GM12878 (cell line): Measurements from ENCODE around the gene PLA2G6. TPM values are rescaled to one million over a fixed set of nuclear protein-coding genes. Genes with fewer than 3 reads are reported as not detected.

Experiments
- ATAC-seq: fragments of 200-7000 bp; cut with Tn5 transposase; 3 replicates; pipeline ENCODE4 v1.9.1; 2020; ENCODE audit warnings: mild to moderate bottlenecking, moderate library complexity
- BruUV-seq: library from RNA; stranded (reverse); fragments of 400-500 nt; replicated peaks from 2 replicates; lab custom pipeline; 2021; lab: Mats Ljungman, UMichigan
- CTCF ChIA-PET: fragments of 300-600 bp; sonication (Branson Sonifier 250); formaldehyde crosslinking; extraction: SDS; loops from one replicate; lab custom pipeline; 2021; ENCODE audit warnings: inconsistent platforms; lab: Yijun Ruan, JAX
- POLR2A ChIA-PET: fragments of 350-600 bp; formaldehyde crosslinking; extraction: SDS; loops from one replicate; lab custom pipeline; 2021; ENCODE audit warnings: inconsistent platforms; lab: Charles Lee
- RAD21 ChIA-PET: fragments of 300-600 bp; sonication (Branson Sonifier 250); formaldehyde crosslinking; loops from one replicate; lab custom pipeline; 2023; ENCODE audit warnings: antibody characterized with exemption; ENCODE audit not compliant: unreplicated experiment; lab: Charles Lee
- SMC1A ChIA-PET: fragments of 300-600 bp; sonication (Branson Sonifier 250); formaldehyde crosslinking; loops from one replicate; lab custom pipeline; 2023; ENCODE audit not compliant: unreplicated experiment, uncharacterized antibody; lab: Charles Lee
- DNase-seq: peaks from one replicate; pipeline ENCODE4 v3.0.0-alpha.2; 2011; ENCODE audit warnings: low read depth, low spot score
- FAIRE-seq: peaks from 3 replicates; lab custom pipeline; 2011; peaks lifted over from hg19 to GRCh38; lab: Jason Lieb, UNC
- H2AFZ ChIP-seq: 2 replicates; pipeline ENCODE4 v1.6.0; 2011; ENCODE audit warnings: low read depth, low read length, control low read depth; ENCODE audit not compliant: control insufficient read depth
- H3K27ac ChIP-seq: 2 replicates; pipeline ENCODE4 v1.5.1; 2011; ENCODE audit warnings: control low read depth; ENCODE audit not compliant: control insufficient read depth, insufficient read depth
- H3K27me3 ChIP-seq, 2 experiments: replicated peaks in 1 of 2; 2 replicates each; pipeline versions ENCODE4 v1.6.0 to v1.6.1; 2011; ENCODE audit warnings: low read length in 1 of 2; ENCODE audit not compliant: control insufficient read depth in 2 of 2, insufficient read depth in 2 of 2
- H3K36me3 ChIP-seq, 2 experiments: 2 replicates each; pipeline ENCODE4 v1.5.1; 2011; ENCODE audit warnings: low read length in 1 of 2; ENCODE audit not compliant: control insufficient read depth in 2 of 2, insufficient read depth in 2 of 2
- H3K4me1 ChIP-seq: 2 replicates; pipeline ENCODE4 v1.6.1; 2011; ENCODE audit warnings: mild to moderate bottlenecking, low read length, moderate library complexity, mixed read lengths; ENCODE audit not compliant: control insufficient read depth, insufficient read depth
- H3K4me2 ChIP-seq: 2 replicates; pipeline ENCODE4 v1.6.0; 2011; ENCODE audit warnings: control low read depth; ENCODE audit not compliant: control insufficient read depth, insufficient read depth
- H3K4me3 ChIP-seq: fragments of 200-600 bp; sonication (generic); 2 replicates; pipeline ENCODE4 v1.5.1; 2016
- H3K79me2 ChIP-seq: 2 replicates; pipeline ENCODE4 v1.6.0; 2011; ENCODE audit warnings: low read length; ENCODE audit not compliant: control insufficient read depth, insufficient read depth
- H3K9ac ChIP-seq: 2 replicates; pipeline ENCODE4 v1.8.0; 2011; ENCODE audit warnings: low read length, control low read depth, mixed read lengths; ENCODE audit not compliant: control insufficient read depth, insufficient read depth
- H3K9me3 ChIP-seq: replicated peaks from 3 replicates; pipeline ENCODE4 v1.5.1; 2011; ENCODE audit warnings: mild to moderate bottlenecking, low read length; ENCODE audit not compliant: control insufficient read depth, insufficient read depth
- H4K20me1 ChIP-seq: 2 replicates; pipeline ENCODE4 v1.6.0; 2011; ENCODE audit not compliant: control insufficient read depth, insufficient read depth
- CBX3 ChIP-seq: fragments of 200-600 bp; sonication (generic); IDR thresholded peaks from 2 replicates; pipeline ENCODE4 v1.6.1; 2016; ENCODE audit warnings: low read depth, borderline replicate concordance
- EED ChIP-seq: sonication (generic); IDR thresholded peaks from 2 replicates; pipeline ENCODE4 v1.6.1; 2016; ENCODE audit warnings: antibody characterized with exemption, low read depth
- EZH2 ChIP-seq: IDR thresholded peaks from 2 replicates; pipeline ENCODE4 v1.6.1; 2012; ENCODE audit warnings: low read depth, mild to moderate bottlenecking, control low read depth, inconsistent platforms, low read length, borderline replicate concordance; ENCODE audit not compliant: control insufficient read depth
- IRF4 ChIP-seq: IDR thresholded peaks from 2 replicates; pipeline ENCODE4 v1.6.1; 2011; ENCODE audit warnings: low read depth, low read length
- KDM1A ChIP-seq: fragments of 200-600 bp; sonication (generic); IDR thresholded peaks from 2 replicates; pipeline ENCODE4 v1.6.1; 2016; ENCODE audit warnings: borderline replicate concordance
- MTA2 ChIP-seq: fragments of 450-650 bp; IDR thresholded peaks from 2 replicates; pipeline ENCODE4 v1.6.1; 2016; ENCODE audit warnings: low read depth, mild to moderate bottlenecking, moderate library complexity
- NFYA ChIP-seq: IDR thresholded peaks from 2 replicates; pipeline ENCODE4 v1.6.1; 2011; ENCODE audit warnings: low read depth, mild to moderate bottlenecking, low read length, improper control_type of control experiment, borderline replicate concordance
- NR2C2 ChIP-seq: IDR thresholded peaks from 2 replicates; pipeline ENCODE4 v1.6.1; 2011; ENCODE audit warnings: borderline replicate concordance, low read depth; ENCODE audit not compliant: control insufficient read depth, insufficient read length
- NR2F1 ChIP-seq: fragments of 450-650 bp; conservative IDR thresholded peaks from 2 replicates; pipeline ENCODE4 v1.6.1; 2017; ENCODE audit warnings: mild to moderate bottlenecking
- RCOR1 ChIP-seq: conservative IDR thresholded peaks from 2 replicates; pipeline ENCODE4 v1.6.1; 2012; ENCODE audit warnings: low read depth, low read length, improper control_type of control experiment
- SKIL ChIP-seq: fragments of 450-650 bp; IDR thresholded peaks from 2 replicates; pipeline ENCODE4 v1.6.1; 2017; ENCODE audit warnings: mild to moderate bottlenecking, low read depth, inconsistent platforms; ENCODE audit not compliant: poor library complexity, severe bottlenecking
- SMAD1 ChIP-seq: fragments of 450-650 bp; IDR thresholded peaks from 2 replicates; pipeline ENCODE4 v1.6.1; 2018; ENCODE audit warnings: mild to moderate bottlenecking, low read depth; ENCODE audit not compliant: partially characterized antibody
- SMARCA5 ChIP-seq: fragments of 450-650 bp; IDR thresholded peaks from 2 replicates; pipeline ENCODE4 v1.6.1; 2017; ENCODE audit warnings: mild to moderate bottlenecking
- TBL1XR1 ChIP-seq: IDR thresholded peaks from 2 replicates; pipeline ENCODE4 v1.6.1; 2012; ENCODE audit warnings: low read depth, low read length, improper control_type of control experiment
- WRNIP1 ChIP-seq: IDR thresholded peaks from 2 replicates; pipeline ENCODE4 v1.6.1; 2011; ENCODE audit warnings: low read depth, low read length, improper control_type of control experiment, borderline replicate concordance
- WGBS: methylation state at CpG from one replicate; pipeline ENCODE4 v1.1.6; 2016; ENCODE audit warnings: low lambda C conversion rate; ENCODE audit not compliant: insufficient replicate concordance, insufficient coverage; ENCODE audit errors: missing lambda C conversion rate; 5-methylcytosine and 5-hydroxymethylcytosine counted together
- in situ Hi-C: fragments of 300-500 bp; cut with MboI; formaldehyde crosslinking; loops from 9 replicates; pipeline ENCODE4 v1.14.3; 2018; ENCODE audit warnings: mixed read lengths
- intact Hi-C: fragments of 100-400 bp; cut with micrococcal nuclease; formaldehyde crosslinking; loops from one replicate; pipeline ENCODE4 v1.14.2; 2022; ENCODE audit not compliant: unreplicated experiment
- polyA plus RNA-seq, 11 experiments: library from polyadenylated mRNA; depleted of rRNA in 4 of 11; unstranded in 6 of 11; stranded (reverse) in 5 of 11; fragments of >200 nt; fragmentation: Nextera tagmentation in 4 of 11; fragmentation: Illumina TruSeq in 1 of 11; extraction: Ambion mirVana in 4 of 11; extraction: Trizol in 1 of 11; gene quantifications; 1 replicate in 1 of 11; 2 replicates in 10 of 11; pipeline versions ENCODE4 v1.2.1 to v1.2.3, GENCODE V29; 2011 to 2016; ENCODE audit warnings: inconsistent platforms in 2 of 11, missing spikeins in 2 of 11, low read depth in 1 of 11
- total RNA-seq, 4 experiments: library from RNA; depleted of rRNA in 3 of 4; stranded (reverse); fragments of >200 nt in 3 of 4; fragmentation: Illumina TruSeq in 1 of 4; extraction: Trizol in 1 of 4; gene quantifications; 2 replicates each; pipeline versions ENCODE4 v1.2.1 to v1.2.3, GENCODE V29; 2013 to 2021
- TF ChIP-seq, protein P1 (sequence below): fragments of 450-650 bp; formaldehyde crosslinking; IDR thresholded peaks from 2 replicates; pipeline ENCODE4 v1.5.0; 2022; ENCODE audit warnings: mild to moderate bottlenecking, missing genetic modification characterization
- TF ChIP-seq, protein P2 (sequence below): fragments of 450-650 bp; conservative IDR thresholded peaks from 2 replicates; pipeline ENCODE4 v1.6.1; 2017; ENCODE audit warnings: mild to moderate bottlenecking, moderate library complexity

PLA2G6 gene
- total and polyA plus RNA-seq, 10 of the 15 experiments (the other 5 are each of a cell fraction or from before 2014, with no cell fraction given): 0.15 to 42.2 (median 15.8) TPM

DNA sequence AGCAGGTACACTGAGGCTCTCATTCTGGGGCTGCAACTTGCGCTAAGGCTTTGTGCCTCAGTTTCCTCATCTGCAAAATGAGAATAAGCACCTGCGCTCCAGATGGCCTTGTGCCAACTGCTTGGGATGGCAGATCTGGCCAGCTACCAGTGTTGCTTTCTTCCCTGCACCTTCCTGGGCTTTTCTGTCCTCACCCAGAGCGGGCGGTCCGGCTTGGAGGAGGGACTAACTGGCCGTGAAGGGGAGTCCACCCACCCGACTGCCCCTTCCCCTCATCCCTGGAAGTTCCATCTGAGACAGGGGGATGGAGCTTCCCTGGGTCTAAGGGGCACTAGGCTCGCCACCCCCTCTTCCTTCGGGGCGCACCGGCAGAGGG is 101.2 kb downstream of the PLA2G6 start (continued):
- TF ChIP-seq SKIL (no peak), CBX3 (no peak)

GRCh38 chr22:38079804-38080203 is 101.8 kb downstream of the PLA2G6 start:
- intact Hi-C loops (no loop called here), in situ Hi-C loops (no loop called here)
- H3K79me2 ChIP-seq: no peaks in the 10 kb centered on the region
- H3K9ac ChIP-seq: no peak overlapping the region
- H3K36me3 ChIP-seq: no peaks in the 10 kb centered on the region
- no TSS peak for BruUV-seq
- 51% methylated on average over 7 of the region's 7 CpGs for WGBS
- TF ChIP-seq MTA2 (no peak), WRNIP1 (no peak), NR2F1 (no peak), NR2C2 (no peak), IRF4 (no peak), CBX3 (no peak), EZH2 (no peak), KDM1A (no peak), SMARCA5 (no peak), NFYA (no peak), EED (no peak), RCOR1 (no peak), TBL1XR1 (no peak), SMAD1 (no peak)
- TF ChIP-seq, protein P1, sequence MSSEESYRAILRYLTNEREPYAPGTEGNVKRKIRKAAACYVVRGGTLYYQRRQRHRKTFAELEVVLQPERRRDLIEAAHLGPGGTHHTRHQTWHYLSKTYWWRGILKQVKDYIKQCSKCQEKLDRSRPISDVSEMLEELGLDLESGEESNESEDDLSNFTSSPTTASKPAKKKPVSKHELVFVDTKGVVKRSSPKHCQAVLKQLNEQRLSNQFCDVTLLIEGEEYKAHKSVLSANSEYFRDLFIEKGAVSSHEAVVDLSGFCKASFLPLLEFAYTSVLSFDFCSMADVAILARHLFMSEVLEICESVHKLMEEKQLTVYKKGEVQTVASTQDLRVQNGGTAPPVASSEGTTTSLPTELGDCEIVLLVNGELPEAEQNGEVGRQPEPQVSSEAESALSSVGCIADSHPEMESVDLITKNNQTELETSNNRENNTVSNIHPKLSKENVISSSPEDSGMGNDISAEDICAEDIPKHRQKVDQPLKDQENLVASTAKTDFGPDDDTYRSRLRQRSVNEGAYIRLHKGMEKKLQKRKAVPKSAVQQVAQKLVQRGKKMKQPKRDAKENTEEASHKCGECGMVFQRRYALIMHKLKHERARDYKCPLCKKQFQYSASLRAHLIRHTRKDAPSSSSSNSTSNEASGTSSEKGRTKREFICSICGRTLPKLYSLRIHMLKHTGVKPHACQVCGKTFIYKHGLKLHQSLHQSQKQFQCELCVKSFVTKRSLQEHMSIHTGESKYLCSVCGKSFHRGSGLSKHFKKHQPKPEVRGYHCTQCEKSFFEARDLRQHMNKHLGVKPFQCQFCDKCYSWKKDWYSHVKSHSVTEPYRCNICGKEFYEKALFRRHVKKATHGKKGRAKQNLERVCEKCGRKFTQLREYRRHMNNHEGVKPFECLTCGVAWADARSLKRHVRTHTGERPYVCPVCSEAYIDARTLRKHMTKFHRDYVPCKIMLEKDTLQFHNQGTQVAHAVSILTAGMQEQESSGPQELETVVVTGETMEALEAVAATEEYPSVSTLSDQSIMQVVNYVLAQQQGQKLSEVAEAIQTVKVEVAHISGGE: no peak
- TF ChIP-seq, protein P2, sequence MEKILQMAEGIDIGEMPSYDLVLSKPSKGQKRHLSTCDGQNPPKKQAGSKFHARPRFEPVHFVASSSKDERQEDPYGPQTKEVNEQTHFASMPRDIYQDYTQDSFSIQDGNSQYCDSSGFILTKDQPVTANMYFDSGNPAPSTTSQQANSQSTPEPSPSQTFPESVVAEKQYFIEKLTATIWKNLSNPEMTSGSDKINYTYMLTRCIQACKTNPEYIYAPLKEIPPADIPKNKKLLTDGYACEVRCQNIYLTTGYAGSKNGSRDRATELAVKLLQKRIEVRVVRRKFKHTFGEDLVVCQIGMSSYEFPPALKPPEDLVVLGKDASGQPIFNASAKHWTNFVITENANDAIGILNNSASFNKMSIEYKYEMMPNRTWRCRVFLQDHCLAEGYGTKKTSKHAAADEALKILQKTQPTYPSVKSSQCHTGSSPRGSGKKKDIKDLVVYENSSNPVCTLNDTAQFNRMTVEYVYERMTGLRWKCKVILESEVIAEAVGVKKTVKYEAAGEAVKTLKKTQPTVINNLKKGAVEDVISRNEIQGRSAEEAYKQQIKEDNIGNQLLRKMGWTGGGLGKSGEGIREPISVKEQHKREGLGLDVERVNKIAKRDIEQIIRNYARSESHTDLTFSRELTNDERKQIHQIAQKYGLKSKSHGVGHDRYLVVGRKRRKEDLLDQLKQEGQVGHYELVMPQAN: no peak
- peaks cover 8 to 9% of the 10 kb centered on the region in 2 experiments; a peak in 3 of 4 replicates for H3K27me3 ChIP-seq
- no peak overlapping the region for H3K4me2 ChIP-seq
- FAIRE-seq (no peak), ATAC-seq (no peak), DNase-seq (no peak)
- ChIA-PET CTCF (no interaction called here), SMC1A (no interaction called here), POLR2A (no interaction called here), RAD21 (no interaction called here)
- H3K4me3 ChIP-seq: no peak overlapping the region
- no peaks in the 10 kb centered on the region for H3K9me3 ChIP-seq
- H3K27ac ChIP-seq: no peak overlapping the region
- no peaks in the 10 kb centered on the region for H4K20me1 ChIP-seq
- H3K4me1 ChIP-seq: no peaks in the 10 kb centered on the region
- no peak overlapping the region for H2AFZ ChIP-seq
